ENCODE measurements around the gene LARP6. TPM values are rescaled to one million over a fixed set of nuclear protein-coding genes. Genes with fewer than 3 reads are reported as not detected.

Gene LARP6
- total and polyA plus RNA-seq, 12 donors: 4.9 to 36.5 (median 9.6) TPM

- no peak overlapping the region for H3K27ac ChIP-seq
- intact Hi-C loops (cut with DNase I): no loop called here
- H3K27me3 ChIP-seq: no peaks in the 10 kb centered on the region
- TF ChIP-seq CTCF (IDR thresholded peaks at IDR 0.05) (no peak), POLR2A (IDR thresholded peaks at IDR 0.05) (no peak)
- no peaks in the 10 kb centered on the region for H3K9me3 ChIP-seq (replicated peaks in 1 of 3)
- no peak for DNase-seq
- no peak overlapping the region for H3K4me3 ChIP-seq
- WGBS, 4 donors: 90 to 96% (median 93%) methylated on average over 6 of the region's 6 CpGs
- peaks cover 0 to 12% of the 10 kb centered on the region in 2 donors for H3K36me3 ChIP-seq (replicated peaks in 1 of 2)
- H3K4me1 ChIP-seq (replicated peaks in 1 of 2): peaks cover 0 to 5% of the 10 kb centered on the region in 2 donors
These were observed 22.7 kb downstream of the LARP6 start for GRCh38 chr15:70831094-70831911.

- WGBS, 4 donors: 40 to 67% (median 48%) methylated on average over 2 of the region's 2 CpGs
- Histone ChIP-seq H3K27me3 (no peaks in the 10 kb centered on the region), H3K4me1 (replicated peaks in 1 of 2) (peaks cover 0 to 5% of the 10 kb centered on the region in 2 donors), H3K4me3 (no peak overlapping the region), H3K27ac (no peak overlapping the region), H3K36me3 (replicated peaks in 1 of 2) (peaks cover 0 to 12% of the 10 kb centered on the region in 2 donors), H3K9me3 (replicated peaks in 1 of 3) (no peaks in the 10 kb centered on the region)
- no peak for TF ChIP-seq CTCF (IDR thresholded peaks at IDR 0.05)
- TF ChIP-seq POLR2A (IDR thresholded peaks at IDR 0.05): no peak
- intact Hi-C loops (cut with DNase I): no loop called here
- DNase-seq: no peak
These were observed 23.3 kb downstream of the LARP6 start for GRCh38 chr15:70830615-70831014.

GRCh38 chr15:70829371-70830166, 24.4 kb downstream of the LARP6 start:
- Histone ChIP-seq H3K9me3 (replicated peaks in 1 of 3) (no peaks in the 10 kb centered on the region), H3K4me1 (replicated peaks in 1 of 2) (peaks cover 0 to 5% of the 10 kb centered on the region in 2 donors), H3K36me3 (replicated peaks in 1 of 2) (peaks cover 0 to 12% of the 10 kb centered on the region in 2 donors), H3K4me3 (no peak overlapping the region), H3K27me3 (no peaks in the 10 kb centered on the region), H3K27ac (no peak overlapping the region)
- TF ChIP-seq CTCF (IDR thresholded peaks at IDR 0.05) (no peak), POLR2A (IDR thresholded peaks at IDR 0.05) (no peak)
- peak in 1 of 7 donors; percentile 39 for DNase-seq
- intact Hi-C loops (cut with DNase I): loop anchor here in 1 of 2 donors (5.0 kb wide), 1 partner anchor 43 kb away; no protein-coding TSS in a partner anchor
- 65 to 68% (median 66%) methylated on average over 8 to 9 of the region's 9 CpGs for WGBS, 4 donors

GRCh38 chr15:70827721-70828120, 26.2 kb downstream of the LARP6 start:
- Histone ChIP-seq H3K27ac (no peak overlapping the region), H3K4me3 (no peak overlapping the region), H3K4me1 (replicated peaks in 1 of 2) (peaks cover 0 to 5% of the 10 kb centered on the region in 2 donors), H3K36me3 (replicated peaks in 1 of 2) (peaks cover 0 to 12% of the 10 kb centered on the region in 2 donors), H3K27me3 (no peaks in the 10 kb centered on the region), H3K9me3 (replicated peaks in 1 of 3) (no peaks in the 10 kb centered on the region)
- DNase-seq: peak in 1 of 7 donors; percentile 17
- TF ChIP-seq CTCF (IDR thresholded peaks at IDR 0.05) (no peak), POLR2A (IDR thresholded peaks at IDR 0.05) (no peak)
- WGBS, 4 donors: 87 to 93% (median 89%) methylated on average over 6 of the region's 6 CpGs
- intact Hi-C loops (cut with DNase I): loop anchor here in 1 of 2 donors (5.0 kb wide), 1 partner anchor 45 kb away; no protein-coding TSS in a partner anchor

Data from adrenal gland (tissue), 12 donors.